HFF-Myc (cell line): ENCODE data around the gene AKT2.

ENCODE experiments used
- DNase-seq: peaks from one replicate; pipeline ENCODE4 v3.0.0-alpha.2; 2011; ENCODE audit warnings: low read depth; ENCODE audit errors: extremely low read depth
- H3K4me3 ChIP-seq: replicated peaks from 2 replicates; pipeline ENCODE4 v1.5.1; 2011; ENCODE audit warnings: low read depth, mild to moderate bottlenecking, control low read depth, low read length
- TF ChIP-seq, protein P1 (sequence below): IDR thresholded peaks from 2 replicates; pipeline ENCODE4 v1.5.1; 2012; ENCODE audit warnings: mild to moderate bottlenecking, low read depth, low read length, control low read depth; ENCODE audit errors: missing control alignments

The AKT2 gene

GRCh38 chr19:40247735-40248262, 37.3 kb downstream of the AKT2 start:
- TF ChIP-seq, protein P1, sequence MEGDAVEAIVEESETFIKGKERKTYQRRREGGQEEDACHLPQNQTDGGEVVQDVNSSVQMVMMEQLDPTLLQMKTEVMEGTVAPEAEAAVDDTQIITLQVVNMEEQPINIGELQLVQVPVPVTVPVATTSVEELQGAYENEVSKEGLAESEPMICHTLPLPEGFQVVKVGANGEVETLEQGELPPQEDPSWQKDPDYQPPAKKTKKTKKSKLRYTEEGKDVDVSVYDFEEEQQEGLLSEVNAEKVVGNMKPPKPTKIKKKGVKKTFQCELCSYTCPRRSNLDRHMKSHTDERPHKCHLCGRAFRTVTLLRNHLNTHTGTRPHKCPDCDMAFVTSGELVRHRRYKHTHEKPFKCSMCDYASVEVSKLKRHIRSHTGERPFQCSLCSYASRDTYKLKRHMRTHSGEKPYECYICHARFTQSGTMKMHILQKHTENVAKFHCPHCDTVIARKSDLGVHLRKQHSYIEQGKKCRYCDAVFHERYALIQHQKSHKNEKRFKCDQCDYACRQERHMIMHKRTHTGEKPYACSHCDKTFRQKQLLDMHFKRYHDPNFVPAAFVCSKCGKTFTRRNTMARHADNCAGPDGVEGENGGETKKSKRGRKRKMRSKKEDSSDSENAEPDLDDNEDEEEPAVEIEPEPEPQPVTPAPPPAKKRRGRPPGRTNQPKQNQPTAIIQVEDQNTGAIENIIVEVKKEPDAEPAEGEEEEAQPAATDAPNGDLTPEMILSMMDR, result no peak
- DNase-seq, result no peak
- H3K4me3 ChIP-seq, result no peak overlapping the region

DNA sequence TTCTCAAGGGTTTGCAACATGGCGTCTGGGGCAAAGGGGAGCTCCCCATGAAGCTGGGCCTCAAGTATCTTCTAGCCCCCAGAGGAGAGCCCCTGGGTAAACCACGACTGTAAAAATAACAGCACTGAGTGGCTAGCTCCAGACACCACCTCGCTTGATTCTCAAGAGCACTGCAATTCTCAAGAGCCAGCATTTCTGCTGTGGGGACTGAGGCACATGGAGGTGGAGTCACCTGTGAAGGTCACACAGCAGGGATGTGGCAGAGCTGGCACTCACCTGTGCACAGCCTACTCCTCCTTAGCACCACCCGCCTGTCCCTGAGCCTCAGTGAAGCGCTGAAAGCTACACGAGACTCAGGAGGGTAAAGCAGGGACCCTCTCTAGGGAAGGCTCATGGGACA, 38.0 kb downstream of the AKT2 start:
- no peak overlapping the region for H3K4me3 ChIP-seq
- TF ChIP-seq, protein P1, result no peak
- no peak for DNase-seq

- TF ChIP-seq, protein P1, result no peak
- no peak for DNase-seq
Observed at GRCh38 chr19:40246292-40247073, 38.7 kb downstream of the AKT2 start.

DNA sequence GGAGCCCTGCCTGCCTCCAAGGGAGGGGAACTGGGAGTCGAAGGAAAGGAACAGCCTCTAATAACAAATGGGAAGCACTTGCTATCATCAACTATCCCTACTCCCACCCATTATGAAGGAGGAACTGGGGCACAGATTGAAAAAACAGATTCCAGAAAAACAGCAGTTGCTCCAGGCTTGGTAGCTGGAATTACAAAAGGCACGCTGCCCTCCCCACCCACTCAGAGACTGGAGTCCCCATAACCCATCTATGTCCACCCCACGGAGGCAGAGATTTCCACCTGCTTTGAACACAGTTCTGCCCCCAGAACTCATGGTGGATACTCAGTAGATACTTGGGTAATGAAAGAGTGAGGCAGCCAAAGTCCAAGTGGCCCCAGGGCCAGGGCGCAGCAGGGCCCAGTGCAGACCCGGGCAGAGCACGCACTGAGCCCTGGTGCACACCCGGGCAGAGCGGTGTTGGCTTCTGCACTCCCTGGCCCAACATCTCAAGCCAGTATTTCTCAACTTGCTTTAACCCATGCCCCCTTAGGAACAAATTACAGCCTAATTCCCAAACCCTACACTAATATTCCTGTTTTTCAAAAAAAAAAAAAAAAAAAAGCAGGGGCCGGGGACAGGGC, 39.5 kb downstream of the AKT2 start:
- no peak overlapping the region for H3K4me3 ChIP-seq
- DNase-seq, result no peak
- TF ChIP-seq, protein P1, result no peak

More at GRCh38 chr19:40246292-40247073, 38.7 kb downstream of the AKT2 start:
- H3K4me3 ChIP-seq, result no peak overlapping the region

DNA sequence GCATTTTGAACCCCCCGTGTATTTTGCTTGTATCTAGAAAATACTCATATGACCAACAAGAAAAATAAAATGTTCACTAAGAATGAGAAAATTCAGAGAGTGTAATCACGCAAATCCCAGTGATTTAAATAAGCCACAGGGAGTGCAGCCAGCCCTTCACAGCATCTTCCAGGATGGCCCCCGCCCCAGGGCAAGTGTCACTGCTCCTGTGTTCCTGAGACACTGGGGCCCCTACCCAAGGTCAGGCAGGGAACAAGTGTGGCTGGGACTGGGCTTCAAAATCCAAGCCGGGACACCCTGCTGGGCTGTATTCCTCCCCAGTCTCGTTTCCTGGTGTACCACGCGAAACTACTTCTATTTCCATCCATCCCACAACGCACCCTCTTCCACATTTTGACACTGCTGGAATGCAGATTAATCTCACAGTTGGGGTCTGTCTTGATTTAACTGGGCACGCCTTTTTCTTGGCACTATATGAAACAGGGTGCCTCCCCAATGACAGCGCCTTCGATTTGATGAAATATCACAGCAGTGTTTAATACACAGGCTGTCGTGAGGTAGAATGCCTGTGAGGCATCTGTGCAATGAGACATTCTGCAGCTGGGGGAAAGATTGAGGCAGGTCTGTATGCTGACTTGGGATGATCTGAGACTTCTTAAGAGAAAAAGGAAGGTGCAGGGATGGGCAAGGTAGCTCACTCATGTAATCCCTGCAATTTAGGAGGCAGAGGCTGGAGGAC, 40.4 kb downstream of the AKT2 start:
- no peak overlapping the region for H3K4me3 ChIP-seq
- TF ChIP-seq, protein P1, result no peak
- no peak for DNase-seq

- TF ChIP-seq, protein P1, result no peak
- H3K4me3 ChIP-seq, result no peak overlapping the region
- DNase-seq, result no peak
Observed at GRCh38 chr19:40243181-40243580, 42.0 kb downstream of the AKT2 start.
